SK-N-SH treated with all-trans-retinoic acid at 6 μM for 48 hours (cell line): ENCODE data around the gene DRP2.

Source experiments
- ATAC-seq: fragments of 200-7000 bp; cut with Tn5 transposase; 3 replicates; pipeline ENCODE4 v1.9.1; 2020; ENCODE audit warnings: mild to moderate bottlenecking, moderate library complexity
- ARNTL ChIP-seq: fragments of 450-650 bp; formaldehyde crosslinking; IDR thresholded peaks from 2 replicates; pipeline ENCODE4 v1.5.0; 2020; ENCODE audit warnings: low read depth, mild to moderate bottlenecking, moderate library complexity, borderline replicate concordance
- CSDC2 ChIP-seq: fragments of 250-450 bp; sonication (Bioruptor Pico); IDR thresholded peaks from 2 replicates; pipeline ENCODE4 v1.5.0; 2020; ENCODE audit warnings: mild to moderate bottlenecking, moderate library complexity
- ISL1 ChIP-seq: fragments of 250-450 bp; sonication (Bioruptor Pico); IDR thresholded peaks from 2 replicates; pipeline ENCODE4 v2.1.2; 2022; ENCODE audit warnings: mild to moderate bottlenecking, moderate library complexity
- OSR1 ChIP-seq: fragments of 250-450 bp; sonication (Bioruptor Pico); IDR thresholded peaks from 2 replicates; pipeline ENCODE4 v1.8.0; 2022; ENCODE audit warnings: moderate library complexity, mild to moderate bottlenecking, inconsistent platforms
- PPARA ChIP-seq: fragments of 250-450 bp; sonication (Bioruptor Pico); IDR thresholded peaks from 2 replicates; pipeline ENCODE4 v1.5.0; 2020; ENCODE audit warnings: mild to moderate bottlenecking, borderline replicate concordance
- RARB ChIP-seq: fragments of 250-450 bp; sonication (Bioruptor Pico); IDR thresholded peaks from 2 replicates; pipeline ENCODE4 v1.8.0; 2021; ENCODE audit warnings: mild to moderate bottlenecking, moderate library complexity
- SNAI2 ChIP-seq: fragments of 250-450 bp; sonication (Bioruptor Pico); IDR thresholded peaks from 2 replicates; pipeline ENCODE4 v1.5.0; 2020; ENCODE audit warnings: mild to moderate bottlenecking, moderate library complexity
- TCF4 ChIP-seq: fragments of 250-450 bp; sonication (Bioruptor Pico); IDR thresholded peaks from 2 replicates; pipeline ENCODE4 v1.8.0; 2021; ENCODE audit warnings: mild to moderate bottlenecking, moderate library complexity, borderline replicate concordance
- TOX ChIP-seq: fragments of 250-450 bp; sonication (Bioruptor Pico); IDR thresholded peaks from 2 replicates; pipeline ENCODE4 v1.8.0; 2021; ENCODE audit warnings: mild to moderate bottlenecking, moderate library complexity, borderline replicate concordance
- ZC3H10 ChIP-seq: fragments of 250-450 bp; sonication (Bioruptor Pico); IDR thresholded peaks from 2 replicates; pipeline ENCODE4 v1.5.1; 2021; ENCODE audit warnings: mild to moderate bottlenecking, moderate library complexity
- ZFP3 ChIP-seq: fragments of 250-450 bp; sonication (Bioruptor Pico); IDR thresholded peaks from 2 replicates; pipeline ENCODE4 v1.5.0; 2020; ENCODE audit warnings: mild to moderate bottlenecking, moderate library complexity
- ZFP30 ChIP-seq: fragments of 450-650 bp; formaldehyde crosslinking; IDR thresholded peaks from 2 replicates; pipeline ENCODE4 v1.5.0; 2022; ENCODE audit warnings: mild to moderate bottlenecking, moderate library complexity
- ZNF565 ChIP-seq: fragments of 450-650 bp; formaldehyde crosslinking; conservative IDR thresholded peaks from 2 replicates; pipeline ENCODE4 v1.5.0; 2020; ENCODE audit warnings: low read depth, mild to moderate bottlenecking, moderate library complexity
- ZNF70 ChIP-seq: fragments of 450-650 bp; formaldehyde crosslinking; IDR thresholded peaks from 2 replicates; pipeline ENCODE4 v1.5.0; 2020; ENCODE audit warnings: mild to moderate bottlenecking, moderate library complexity
- ZNF8 ChIP-seq: fragments of 450-650 bp; formaldehyde crosslinking; IDR thresholded peaks from 2 replicates; pipeline ENCODE4 v1.5.0; 2020; ENCODE audit warnings: mild to moderate bottlenecking, moderate library complexity
- TF ChIP-seq, protein P1 (sequence below): fragments of 250-450 bp; sonication (Bioruptor Pico); IDR thresholded peaks from 2 replicates; pipeline ENCODE4 v1.5.0; 2020; ENCODE audit warnings: mild to moderate bottlenecking, moderate library complexity
- TF ChIP-seq, protein P2 (sequence below): fragments of 250-450 bp; sonication (Bioruptor Pico); IDR thresholded peaks from 2 replicates; pipeline ENCODE4 v1.5.1; 2020; ENCODE audit warnings: low read depth, mild to moderate bottlenecking, moderate library complexity
- TF ChIP-seq, protein P3 (sequence below): fragments of 250-450 bp; sonication (Bioruptor Pico); IDR thresholded peaks from 2 replicates; pipeline ENCODE4 v1.8.0; 2021; ENCODE audit warnings: low read depth, mild to moderate bottlenecking, moderate library complexity, borderline replicate concordance
- TF ChIP-seq, protein P4 (sequence below): fragments of 250-450 bp; sonication (Bioruptor Pico); IDR thresholded peaks from 2 replicates; pipeline ENCODE4 v1.5.1; 2021; ENCODE audit warnings: mild to moderate bottlenecking, moderate library complexity
- TF ChIP-seq, protein P5 (sequence below): fragments of 250-450 bp; sonication (Bioruptor Pico); IDR thresholded peaks from 2 replicates; pipeline ENCODE4 v1.8.0; 2020; ENCODE audit warnings: mild to moderate bottlenecking, moderate library complexity, borderline replicate concordance

DRP2 gene

DNA sequence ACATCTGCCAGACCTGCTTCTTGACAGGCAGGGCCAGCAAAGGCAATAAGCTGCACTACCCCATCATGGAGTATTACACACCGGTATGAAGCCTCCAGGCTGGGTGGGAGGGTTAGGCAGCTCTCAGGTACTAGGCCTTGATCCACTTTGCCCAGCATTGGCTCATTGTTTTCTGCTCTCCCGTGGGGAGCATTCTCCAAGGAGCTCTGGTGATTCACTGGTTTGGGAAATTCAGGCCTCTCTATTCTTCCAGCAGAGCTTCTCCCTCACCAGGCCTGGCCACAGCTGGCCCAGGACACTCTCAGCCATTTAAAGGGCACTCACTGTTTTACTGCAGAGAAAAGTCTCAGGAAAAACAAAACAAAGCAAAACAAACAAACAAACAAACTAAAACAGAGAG, 33.0 kb downstream of the DRP2 start:
- no peak for ATAC-seq
- TF ChIP-seq OSR1 (CRISPR knock-in tag) = no peak
- TF ChIP-seq, protein P1, sequence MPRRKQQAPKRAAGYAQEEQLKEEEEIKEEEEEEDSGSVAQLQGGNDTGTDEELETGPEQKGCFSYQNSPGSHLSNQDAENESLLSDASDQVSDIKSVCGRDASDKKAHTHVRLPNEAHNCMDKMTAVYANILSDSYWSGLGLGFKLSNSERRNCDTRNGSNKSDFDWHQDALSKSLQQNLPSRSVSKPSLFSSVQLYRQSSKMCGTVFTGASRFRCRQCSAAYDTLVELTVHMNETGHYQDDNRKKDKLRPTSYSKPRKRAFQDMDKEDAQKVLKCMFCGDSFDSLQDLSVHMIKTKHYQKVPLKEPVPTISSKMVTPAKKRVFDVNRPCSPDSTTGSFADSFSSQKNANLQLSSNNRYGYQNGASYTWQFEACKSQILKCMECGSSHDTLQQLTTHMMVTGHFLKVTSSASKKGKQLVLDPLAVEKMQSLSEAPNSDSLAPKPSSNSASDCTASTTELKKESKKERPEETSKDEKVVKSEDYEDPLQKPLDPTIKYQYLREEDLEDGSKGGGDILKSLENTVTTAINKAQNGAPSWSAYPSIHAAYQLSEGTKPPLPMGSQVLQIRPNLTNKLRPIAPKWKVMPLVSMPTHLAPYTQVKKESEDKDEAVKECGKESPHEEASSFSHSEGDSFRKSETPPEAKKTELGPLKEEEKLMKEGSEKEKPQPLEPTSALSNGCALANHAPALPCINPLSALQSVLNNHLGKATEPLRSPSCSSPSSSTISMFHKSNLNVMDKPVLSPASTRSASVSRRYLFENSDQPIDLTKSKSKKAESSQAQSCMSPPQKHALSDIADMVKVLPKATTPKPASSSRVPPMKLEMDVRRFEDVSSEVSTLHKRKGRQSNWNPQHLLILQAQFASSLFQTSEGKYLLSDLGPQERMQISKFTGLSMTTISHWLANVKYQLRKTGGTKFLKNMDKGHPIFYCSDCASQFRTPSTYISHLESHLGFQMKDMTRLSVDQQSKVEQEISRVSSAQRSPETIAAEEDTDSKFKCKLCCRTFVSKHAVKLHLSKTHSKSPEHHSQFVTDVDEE = no peak
- TF ChIP-seq ZC3H10 (CRISPR knock-in tag) = no peak
- TF ChIP-seq ISL1 (CRISPR knock-in tag) = no peak
- TF ChIP-seq, protein P2, sequence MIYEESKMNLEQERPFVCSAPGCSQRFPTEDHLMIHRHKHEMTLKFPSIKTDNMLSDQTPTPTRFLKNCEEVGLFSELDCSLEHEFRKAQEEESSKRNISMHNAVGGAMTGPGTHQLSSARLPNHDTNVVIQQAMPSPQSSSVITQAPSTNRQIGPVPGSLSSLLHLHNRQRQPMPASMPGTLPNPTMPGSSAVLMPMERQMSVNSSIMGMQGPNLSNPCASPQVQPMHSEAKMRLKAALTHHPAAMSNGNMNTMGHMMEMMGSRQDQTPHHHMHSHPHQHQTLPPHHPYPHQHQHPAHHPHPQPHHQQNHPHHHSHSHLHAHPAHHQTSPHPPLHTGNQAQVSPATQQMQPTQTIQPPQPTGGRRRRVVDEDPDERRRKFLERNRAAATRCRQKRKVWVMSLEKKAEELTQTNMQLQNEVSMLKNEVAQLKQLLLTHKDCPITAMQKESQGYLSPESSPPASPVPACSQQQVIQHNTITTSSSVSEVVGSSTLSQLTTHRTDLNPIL = no peak
- TF ChIP-seq, protein P3, sequence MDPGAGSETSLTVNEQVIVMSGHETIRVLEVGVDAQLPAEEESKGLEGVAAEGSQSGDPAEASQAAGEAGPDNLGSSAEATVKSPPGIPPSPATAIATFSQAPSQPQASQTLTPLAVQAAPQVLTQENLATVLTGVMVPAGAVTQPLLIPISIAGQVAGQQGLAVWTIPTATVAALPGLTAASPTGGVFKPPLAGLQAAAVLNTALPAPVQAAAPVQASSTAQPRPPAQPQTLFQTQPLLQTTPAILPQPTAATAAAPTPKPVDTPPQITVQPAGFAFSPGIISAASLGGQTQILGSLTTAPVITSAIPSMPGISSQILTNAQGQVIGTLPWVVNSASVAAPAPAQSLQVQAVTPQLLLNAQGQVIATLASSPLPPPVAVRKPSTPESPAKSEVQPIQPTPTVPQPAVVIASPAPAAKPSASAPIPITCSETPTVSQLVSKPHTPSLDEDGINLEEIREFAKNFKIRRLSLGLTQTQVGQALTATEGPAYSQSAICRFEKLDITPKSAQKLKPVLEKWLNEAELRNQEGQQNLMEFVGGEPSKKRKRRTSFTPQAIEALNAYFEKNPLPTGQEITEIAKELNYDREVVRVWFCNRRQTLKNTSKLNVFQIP (CRISPR knock-in tag) = no peak
- no peak for TF ChIP-seq PPARA (CRISPR knock-in tag)
- TF ChIP-seq, protein P4, sequence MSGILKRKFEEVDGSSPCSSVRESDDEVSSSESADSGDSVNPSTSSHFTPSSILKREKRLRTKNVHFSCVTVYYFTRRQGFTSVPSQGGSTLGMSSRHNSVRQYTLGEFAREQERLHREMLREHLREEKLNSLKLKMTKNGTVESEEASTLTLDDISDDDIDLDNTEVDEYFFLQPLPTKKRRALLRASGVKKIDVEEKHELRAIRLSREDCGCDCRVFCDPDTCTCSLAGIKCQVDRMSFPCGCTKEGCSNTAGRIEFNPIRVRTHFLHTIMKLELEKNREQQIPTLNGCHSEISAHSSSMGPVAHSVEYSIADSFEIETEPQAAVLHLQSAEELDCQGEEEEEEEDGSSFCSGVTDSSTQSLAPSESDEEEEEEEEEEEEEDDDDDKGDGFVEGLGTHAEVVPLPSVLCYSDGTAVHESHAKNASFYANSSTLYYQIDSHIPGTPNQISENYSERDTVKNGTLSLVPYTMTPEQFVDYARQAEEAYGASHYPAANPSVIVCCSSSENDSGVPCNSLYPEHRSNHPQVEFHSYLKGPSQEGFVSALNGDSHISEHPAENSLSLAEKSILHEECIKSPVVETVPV (CRISPR knock-in tag) = no peak
- no peak for TF ChIP-seq ZNF8
- TF ChIP-seq TCF4 (CRISPR knock-in tag) = no peak
- TF ChIP-seq ZFP3 (CRISPR knock-in tag) = no peak
- TF ChIP-seq ZFP30 (CRISPR knock-in tag) = no peak
- TF ChIP-seq, protein P5, sequence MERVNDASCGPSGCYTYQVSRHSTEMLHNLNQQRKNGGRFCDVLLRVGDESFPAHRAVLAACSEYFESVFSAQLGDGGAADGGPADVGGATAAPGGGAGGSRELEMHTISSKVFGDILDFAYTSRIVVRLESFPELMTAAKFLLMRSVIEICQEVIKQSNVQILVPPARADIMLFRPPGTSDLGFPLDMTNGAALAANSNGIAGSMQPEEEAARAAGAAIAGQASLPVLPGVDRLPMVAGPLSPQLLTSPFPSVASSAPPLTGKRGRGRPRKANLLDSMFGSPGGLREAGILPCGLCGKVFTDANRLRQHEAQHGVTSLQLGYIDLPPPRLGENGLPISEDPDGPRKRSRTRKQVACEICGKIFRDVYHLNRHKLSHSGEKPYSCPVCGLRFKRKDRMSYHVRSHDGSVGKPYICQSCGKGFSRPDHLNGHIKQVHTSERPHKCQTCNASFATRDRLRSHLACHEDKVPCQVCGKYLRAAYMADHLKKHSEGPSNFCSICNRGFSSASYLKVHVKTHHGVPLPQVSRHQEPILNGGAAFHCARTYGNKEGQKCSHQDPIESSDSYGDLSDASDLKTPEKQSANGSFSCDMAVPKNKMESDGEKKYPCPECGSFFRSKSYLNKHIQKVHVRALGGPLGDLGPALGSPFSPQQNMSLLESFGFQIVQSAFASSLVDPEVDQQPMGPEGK = no peak
- TF ChIP-seq CSDC2 = no peak
- no peak for TF ChIP-seq RARB (CRISPR knock-in tag)
- TF ChIP-seq ZNF70 (CRISPR knock-in tag) = no peak
- TF ChIP-seq, all 23 proteins: peak for 0

DNA sequence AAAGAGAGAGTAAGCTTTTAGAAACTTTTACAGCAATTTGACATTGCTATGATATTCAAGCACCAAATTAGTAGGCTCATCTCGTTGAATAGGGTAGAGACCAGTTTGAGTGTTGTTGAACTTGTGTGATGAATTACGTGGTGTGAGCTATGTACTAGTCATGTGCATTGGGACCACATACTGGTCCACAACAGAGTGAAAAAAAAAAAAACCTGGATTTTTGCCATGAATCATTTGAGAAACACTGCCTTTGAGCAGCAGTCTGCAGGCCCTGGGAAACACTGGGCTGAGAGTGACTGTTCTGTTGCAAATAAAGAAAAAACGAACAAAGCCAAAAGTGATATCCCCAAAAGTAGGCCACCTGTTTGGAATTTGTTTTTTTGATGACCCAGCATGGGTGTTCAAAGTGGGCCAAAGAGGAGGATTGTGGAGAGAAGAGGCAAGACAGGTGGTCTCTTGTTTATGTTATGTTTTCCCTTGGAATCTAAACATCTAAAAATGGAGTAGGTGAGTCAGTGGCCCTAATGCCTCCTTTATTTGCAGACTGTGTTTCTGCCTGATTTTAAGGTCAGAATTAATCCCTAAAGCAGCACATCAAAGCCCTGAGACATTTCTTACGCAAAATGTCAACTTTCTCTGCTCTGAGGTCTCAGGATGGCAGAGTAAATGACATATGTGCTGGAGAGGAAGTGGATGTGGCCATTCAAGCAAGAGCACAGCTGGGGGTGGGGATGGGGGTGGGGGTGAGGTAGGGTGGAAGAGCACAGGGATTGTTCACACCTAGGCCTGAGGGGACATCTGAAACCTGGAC, 38.1 kb downstream of the DRP2 start:
- ATAC-seq = no peak
- TF ChIP-seq ZFP30 (CRISPR knock-in tag) (no peak), ARNTL (CRISPR knock-in tag) (no peak), TOX (CRISPR knock-in tag) (no peak), RARB (CRISPR knock-in tag) (no peak), SNAI2 (CRISPR knock-in tag) (no peak), CSDC2 (no peak), ZNF565 (CRISPR knock-in tag) (no peak)
- TF ChIP-seq, protein P2 = no peak
- TF ChIP-seq, protein P3 (CRISPR knock-in tag) = no peak
